ENCODE results near the gene SPDYA. TPM values are rescaled to one million over a fixed set of nuclear protein-coding genes. Genes with fewer than 3 reads are reported as not detected.

The SPDYA gene
- total and polyA plus RNA-seq, 2 of the 13 experiments (the other 11 are each of a cell fraction or from before 2014, with no cell fraction given): 0.32 to 0.75 TPM

DNA sequence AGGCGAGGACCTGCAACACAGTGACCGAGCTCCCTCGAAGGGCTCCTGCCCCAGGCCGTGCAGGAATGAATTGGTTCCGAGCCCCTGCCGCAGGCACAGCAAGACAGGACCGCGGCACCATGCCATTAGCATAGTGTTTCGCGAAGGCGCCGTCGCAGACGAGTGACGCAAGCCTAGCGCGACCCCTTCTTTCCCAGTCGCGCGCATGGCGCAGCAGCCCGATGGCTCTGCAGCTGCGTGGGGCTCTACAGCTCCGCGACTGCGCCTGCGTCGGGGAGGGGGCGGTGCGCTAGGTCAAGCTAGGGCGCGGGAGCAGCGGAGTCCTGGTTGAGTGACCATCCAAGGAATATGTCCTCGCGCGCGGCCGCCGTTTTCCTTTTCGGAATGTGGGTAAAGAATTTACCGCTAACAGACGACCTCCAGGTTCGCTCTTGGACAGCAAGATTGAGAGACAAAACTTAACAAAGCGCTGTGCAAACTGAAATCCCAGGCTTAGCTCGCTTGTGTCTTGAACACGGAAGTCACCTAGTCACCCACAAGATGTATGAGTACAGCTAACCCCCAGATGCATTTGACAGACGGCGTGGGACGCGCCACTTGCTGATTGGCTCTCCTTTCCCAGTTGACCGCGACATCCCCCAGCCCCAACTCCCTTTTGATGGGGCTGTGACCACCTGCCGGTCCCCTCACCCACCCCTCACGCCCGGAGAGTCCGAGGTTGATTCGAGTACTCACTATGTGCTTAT, 59.7 kb downstream of the SPDYA start, which contains the start of gene TRMT61B (continued):
- TF ChIP-seq USF2 (IDR thresholded peaks at IDR 0.05; ENCODE audit: low read depth, low read length) (no peak), USF2 (CRISPR knock-in tag; IDR thresholded peaks at IDR 0.05; ENCODE audit: borderline replicate concordance) (no peak; the same call in 1 of the 2 replicates), ZNF451 (CRISPR knock-in tag; IDR thresholded peaks at IDR 0.05) (peak; percentile 96), ZNF329 (CRISPR knock-in tag; IDR thresholded peaks at IDR 0.05; ENCODE audit: low read depth) (0 out of 2 replicates have a peak, but pooled peaks have one; percentile 32), ZNF343 (CRISPR knock-in tag; IDR thresholded peaks at IDR 0.05) (no peak), ZNF496 (CRISPR knock-in tag; IDR thresholded peaks at IDR 0.05; ENCODE audit: insufficient replicate concordance) (no peak), IKZF4 (CRISPR knock-in tag; IDR thresholded peaks at IDR 0.05; ENCODE audit: borderline replicate concordance, low read depth, not compliant biosample characterization) (peak; percentile 96), MTF1 (CRISPR knock-in tag; IDR thresholded peaks at IDR 0.05) (no peak), ASH2L (IDR thresholded peaks at IDR 0.05; ENCODE audit: insufficient read length, low read depth, low read length) (peak; percentile 99), ZNF644 (CRISPR knock-in tag; IDR thresholded peaks at IDR 0.05; ENCODE audit: low read depth) (0 out of 2 replicates have a peak, but pooled peaks have one; percentile 38), ZNF713 (CRISPR knock-in tag; IDR thresholded peaks at IDR 0.05) (peak; percentile 78; the same call in 1 of the 2 replicates), IRX3 (CRISPR knock-in tag; IDR thresholded peaks at IDR 0.05; ENCODE audit: borderline replicate concordance, low read depth) (peak; percentile 50; the same call in 1 of the 2 replicates), ZNF777 (CRISPR knock-in tag; IDR thresholded peaks at IDR 0.05) (peak; percentile 72), EEA1 (CRISPR knock-in tag; IDR thresholded peaks at IDR 0.05; ENCODE audit: borderline replicate concordance) (peak; percentile 25; the same call in 1 of the 2 replicates), SMARCC2 (IDR thresholded peaks at IDR 0.05) (no peak), ZBTB20 (CRISPR knock-in tag; IDR thresholded peaks at IDR 0.05; ENCODE audit: borderline replicate concordance, low read depth) (peak; percentile 91; the same call in 1 of the 2 replicates), RXRA (CRISPR knock-in tag; IDR thresholded peaks at IDR 0.05) (peak; percentile 98), AKNA (CRISPR knock-in tag; IDR thresholded peaks at IDR 0.05; ENCODE audit: borderline replicate concordance) (no peak), SATB2 (CRISPR knock-in tag; IDR thresholded peaks at IDR 0.05) (no peak; the same call in none of the 2 replicates), MTF2 (CRISPR knock-in tag; IDR thresholded peaks at IDR 0.05; ENCODE audit: borderline replicate concordance) (peak; percentile 42; the same call in 1 of the 2 replicates), ZNF296 (CRISPR knock-in tag; conservative IDR thresholded peaks at IDR 0.05) (peak; percentile 70; the same call in 1 of the 2 replicates), HOXA5 (CRISPR knock-in tag; IDR thresholded peaks at IDR 0.05) (peak; percentile 85), ZNF101 (CRISPR knock-in tag; IDR thresholded peaks at IDR 0.05; ENCODE audit: borderline replicate concordance, low read depth) (no peak; the same call in 1 of the 2 replicates)

Measured in HepG2 (cell line).